Measurements from ENCODE around the gene OSTM1. TPM values are rescaled to one million over a fixed set of nuclear protein-coding genes. Genes with fewer than 3 reads are reported as not detected.

OSTM1 gene
- polyA plus RNA-seq, 1 of the 3 experiments (the other 2 are of a cell fraction): 10.1 TPM

- Histone ChIP-seq H3K4me2 (no peak overlapping the region), H3K36me3 (replicated peaks in 1 of 2; ENCODE audit: control insufficient read depth in 1 of 2, insufficient read depth in 2 of 2, low read length in 1 of 2) (no peaks in the 10 kb centered on the region), H3F3A (replicated peaks; ENCODE audit: insufficient read depth) (no peaks in the 10 kb centered on the region), H3K27me3 (ENCODE audit: insufficient read depth) (no peaks in the 10 kb centered on the region), H3K9ac (no peak overlapping the region), H4K20me1 (ENCODE audit: insufficient read depth) (no peaks in the 10 kb centered on the region), H3K4me1 (ENCODE audit: control insufficient read depth in 1 of 2, insufficient read depth in 2 of 2, low read depth in 1 of 2, low read length in 1 of 2) (no peaks in the 10 kb centered on the region), H3K27ac (ENCODE audit: low read depth in 2 of 2, low read length in 1 of 2) (no peak overlapping the region), H3K9me2 (no peaks in the 10 kb centered on the region), H3K4me3 (ENCODE audit: low read depth in 2 of 2, low read length in 1 of 2) (no peak overlapping the region), H3K9me3 (no peaks in the 10 kb centered on the region), H3K79me2 (ENCODE audit: insufficient read depth) (no peaks in the 10 kb centered on the region), H2AFZ (ENCODE audit: low read depth) (no peak overlapping the region)
- TF ChIP-seq YY1 (IDR thresholded peaks at IDR 0.05; ENCODE audit: low read depth): no peak
- no peak for TF ChIP-seq RAD21 (IDR thresholded peaks at IDR 0.05; ENCODE audit: low read length)
- no peak for TF ChIP-seq RFX5 (IDR thresholded peaks at IDR 0.05; ENCODE audit: low read length)
- TF ChIP-seq RXRA (IDR thresholded peaks at IDR 0.05; ENCODE audit: borderline replicate concordance, low read depth): no peak
- TF ChIP-seq MEF2A (IDR thresholded peaks at IDR 0.05; ENCODE audit: borderline replicate concordance, low read depth): no peak
- no peak for DNase-seq
- WGBS (ENCODE audit: low lambda C conversion rate): 21% methylated on average over 1 of the region's 1 CpG
- ChIA-PET CTCF (no interaction called here), POLR2A (no interaction called here)
These were observed 66.2 kb downstream of the OSTM1 start for GRCh38 chr6:108008363-108008762.

- no peaks in the 10 kb centered on the region for H3F3A ChIP-seq (replicated peaks; ENCODE audit: insufficient read depth)
- H4K20me1 ChIP-seq (ENCODE audit: insufficient read depth): no peaks in the 10 kb centered on the region
- POLR2A ChIA-PET: no interaction called here
- TF ChIP-seq RFX5 (IDR thresholded peaks at IDR 0.05; ENCODE audit: low read length): no peak
- no peak for TF ChIP-seq FOXM1 (IDR thresholded peaks at IDR 0.05; ENCODE audit: low read depth)
- TF ChIP-seq GATA2 (CRISPR knock-in tag; IDR thresholded peaks at IDR 0.05): no peak
- no peak for TF ChIP-seq MEF2A (IDR thresholded peaks at IDR 0.05; ENCODE audit: borderline replicate concordance, low read depth)
- no peak for TF ChIP-seq USF1 (IDR thresholded peaks at IDR 0.05; ENCODE audit: borderline replicate concordance, low read depth)
- TF ChIP-seq GABPA (IDR thresholded peaks at IDR 0.05; ENCODE audit: low read depth): no peak
- TF ChIP-seq SIN3A (IDR thresholded peaks at IDR 0.05; ENCODE audit: borderline replicate concordance, low read depth, low read length): no peak
- no peak for TF ChIP-seq ELF1 (IDR thresholded peaks at IDR 0.05)
- no peak for TF ChIP-seq USF2 (IDR thresholded peaks at IDR 0.05; ENCODE audit: borderline replicate concordance, low read depth, low read length)
- TF ChIP-seq EZH2phosphoT487 (IDR thresholded peaks at IDR 0.05; ENCODE audit: borderline replicate concordance, low read depth): no peak
- no peak for TF ChIP-seq SMC3 (IDR thresholded peaks at IDR 0.05; ENCODE audit: low read depth, low read length)
- TF ChIP-seq CTCF (IDR thresholded peaks at IDR 0.05): no peak
- no peak overlapping the region for H2AFZ ChIP-seq (ENCODE audit: low read depth)
- CTCF ChIA-PET: interaction anchor here (1.1 to 1.2 kb wide), 2 partner anchors 25 to 26 kb away, joined by 3 read pairs; no protein-coding TSS in a partner anchor
- H3K9me2 ChIP-seq: no peaks in the 10 kb centered on the region
- no peak overlapping the region for H3K9ac ChIP-seq
- DNase-seq: no peak
- no peaks in the 10 kb centered on the region for H3K27me3 ChIP-seq (ENCODE audit: insufficient read depth)
- no peaks in the 10 kb centered on the region for H3K9me3 ChIP-seq
- H3K4me2 ChIP-seq: no peak overlapping the region
- no peaks in the 10 kb centered on the region for H3K79me2 ChIP-seq (ENCODE audit: insufficient read depth)
- WGBS (ENCODE audit: low lambda C conversion rate): 44% methylated on average over 3 of the region's 3 CpGs
- H3K4me3 ChIP-seq (ENCODE audit: low read depth in 2 of 2, low read length in 1 of 2): no peak overlapping the region
- no peaks in the 10 kb centered on the region; a peak in 1 of 4 replicates for H3K4me1 ChIP-seq (ENCODE audit: control insufficient read depth in 1 of 2, insufficient read depth in 2 of 2, low read depth in 1 of 2, low read length in 1 of 2)
- H3K36me3 ChIP-seq (replicated peaks in 1 of 2; ENCODE audit: control insufficient read depth in 1 of 2, insufficient read depth in 2 of 2, low read length in 1 of 2): no peaks in the 10 kb centered on the region
- H3K27ac ChIP-seq (ENCODE audit: low read depth in 2 of 2, low read length in 1 of 2): no peak overlapping the region
These were observed 68.6 kb downstream of the OSTM1 start for GRCh38 chr6:108005961-108006360.

All from SK-N-SH (cell line).